B cell (primary cell): ENCODE measurements around the gene ARID4A.
"Not testable (repeated sequence)": the region's sequence is repeated elsewhere in the genome, so short reads cannot be mapped to it uniquely, and the experiment has no call there.

ENCODE experiments used
- EZH2 ChIP-seq: IDR thresholded peaks from 2 replicates; pipeline ENCODE4 v1.6.1; 2012; ENCODE audit warnings: borderline replicate concordance, low read depth, mild to moderate bottlenecking, moderate library complexity, low read length; ENCODE audit not compliant: insufficient read depth, poor library complexity, severe bottlenecking
- TF ChIP-seq, protein P1 (sequence below): fragments of 200-600 bp; IDR thresholded peaks from one replicate; pipeline ENCODE4 v1.8.0; 2022; ENCODE audit warnings: antibody characterized with exemption, mild to moderate bottlenecking

GRCh38 chr14:58262005-58262404, 36.4 kb upstream of the ARID4A start:
- TF ChIP-seq, protein P1, sequence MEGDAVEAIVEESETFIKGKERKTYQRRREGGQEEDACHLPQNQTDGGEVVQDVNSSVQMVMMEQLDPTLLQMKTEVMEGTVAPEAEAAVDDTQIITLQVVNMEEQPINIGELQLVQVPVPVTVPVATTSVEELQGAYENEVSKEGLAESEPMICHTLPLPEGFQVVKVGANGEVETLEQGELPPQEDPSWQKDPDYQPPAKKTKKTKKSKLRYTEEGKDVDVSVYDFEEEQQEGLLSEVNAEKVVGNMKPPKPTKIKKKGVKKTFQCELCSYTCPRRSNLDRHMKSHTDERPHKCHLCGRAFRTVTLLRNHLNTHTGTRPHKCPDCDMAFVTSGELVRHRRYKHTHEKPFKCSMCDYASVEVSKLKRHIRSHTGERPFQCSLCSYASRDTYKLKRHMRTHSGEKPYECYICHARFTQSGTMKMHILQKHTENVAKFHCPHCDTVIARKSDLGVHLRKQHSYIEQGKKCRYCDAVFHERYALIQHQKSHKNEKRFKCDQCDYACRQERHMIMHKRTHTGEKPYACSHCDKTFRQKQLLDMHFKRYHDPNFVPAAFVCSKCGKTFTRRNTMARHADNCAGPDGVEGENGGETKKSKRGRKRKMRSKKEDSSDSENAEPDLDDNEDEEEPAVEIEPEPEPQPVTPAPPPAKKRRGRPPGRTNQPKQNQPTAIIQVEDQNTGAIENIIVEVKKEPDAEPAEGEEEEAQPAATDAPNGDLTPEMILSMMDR, result not testable (repeated sequence)
- TF ChIP-seq EZH2, result not testable (repeated sequence)
